IPS-20b (cell line): ENCODE measurements around the gene PIK3R1.

Experiments used
- H3K27ac ChIP-seq: one replicate; pipeline ENCODE4 v1.5.1; 2013; ENCODE audit warnings: low read length
- H3K27me3 ChIP-seq: 2 replicates; pipeline ENCODE4 v1.6.1; 2013; ENCODE audit warnings: mild to moderate bottlenecking, low read length, inconsistent platforms; ENCODE audit not compliant: insufficient read depth
- H3K36me3 ChIP-seq: 2 replicates; pipeline ENCODE4 v1.6.1; 2013; ENCODE audit warnings: low read depth, mild to moderate bottlenecking, inconsistent platforms, low read length, moderate library complexity; ENCODE audit not compliant: insufficient read depth
- H3K4me1 ChIP-seq: 2 replicates; pipeline ENCODE4 v1.6.1; 2013; ENCODE audit warnings: mild to moderate bottlenecking, control low read depth, inconsistent platforms, low read length, moderate library complexity; ENCODE audit not compliant: insufficient read depth
- H3K4me3 ChIP-seq: 2 replicates; pipeline ENCODE4 v1.5.1; 2013; ENCODE audit warnings: mild to moderate bottlenecking, low read length, inconsistent platforms
- H3K9ac ChIP-seq: 2 replicates; pipeline ENCODE4 v1.6.1; 2013; ENCODE audit warnings: low read depth, mild to moderate bottlenecking, inconsistent platforms, low read length, moderate library complexity
- H3K9me3 ChIP-seq: 2 replicates; pipeline ENCODE4 v1.6.1; 2013; ENCODE audit warnings: mild to moderate bottlenecking, low read depth, low read length, inconsistent platforms; ENCODE audit not compliant: insufficient read depth

Gene PIK3R1

DNA sequence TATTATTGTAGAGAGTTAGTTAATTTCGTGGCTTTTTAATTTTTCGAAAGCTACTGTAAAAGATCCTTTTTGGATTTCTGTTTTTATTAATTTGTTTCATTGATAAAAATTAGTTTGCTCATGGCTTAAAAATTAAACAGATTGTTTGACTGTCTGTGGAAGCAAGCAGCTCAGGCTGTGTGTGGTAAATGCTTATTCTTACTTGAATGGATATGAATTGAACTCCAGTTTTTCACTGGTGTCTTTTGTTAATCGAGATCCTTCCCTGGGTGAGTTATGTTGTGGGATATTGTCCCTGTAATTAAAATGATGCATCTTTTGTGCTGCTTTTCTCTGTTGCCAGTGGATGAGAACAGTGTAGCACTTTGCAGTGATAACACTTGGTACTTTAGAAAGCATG lies 75.3 kb downstream of the PIK3R1 start:
- no peak overlapping the region for H3K27ac ChIP-seq
- peaks cover 28% of the 10 kb centered on the region for H3K36me3 ChIP-seq
- no peaks in the 10 kb centered on the region for H3K27me3 ChIP-seq
- H3K4me3 ChIP-seq, result no peak overlapping the region
- H3K9ac ChIP-seq, result no peak overlapping the region
- H3K4me1 ChIP-seq, result peaks cover 34% of the 10 kb centered on the region
- H3K9me3 ChIP-seq, result no peaks in the 10 kb centered on the region

DNA sequence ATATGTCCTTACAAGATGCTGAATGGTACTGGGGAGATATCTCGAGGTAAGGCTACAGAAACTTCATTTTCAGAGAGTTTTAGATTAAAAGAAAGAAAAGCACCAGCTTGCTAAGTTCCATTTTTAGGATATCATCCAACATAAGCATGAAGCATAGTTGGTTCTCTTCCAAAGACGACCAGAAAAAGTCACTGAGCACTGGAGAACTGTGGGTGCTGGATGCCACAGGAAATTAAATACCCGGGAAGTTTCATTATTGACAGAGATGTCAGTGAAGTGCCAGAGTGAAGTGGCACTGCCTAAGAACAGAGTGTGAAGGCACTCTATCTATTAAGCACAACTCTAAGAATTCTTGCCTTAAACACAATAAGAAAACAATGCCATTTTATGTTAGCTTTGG lies 76.8 kb downstream of the PIK3R1 start:
- Histone ChIP-seq H3K4me1 (peaks cover 30% of the 10 kb centered on the region), H3K27ac (no peak overlapping the region), H3K9ac (no peak overlapping the region), H3K27me3 (no peaks in the 10 kb centered on the region), H3K4me3 (no peak overlapping the region), H3K36me3 (peaks cover 41% of the 10 kb centered on the region), H3K9me3 (no peaks in the 10 kb centered on the region)

DNA sequence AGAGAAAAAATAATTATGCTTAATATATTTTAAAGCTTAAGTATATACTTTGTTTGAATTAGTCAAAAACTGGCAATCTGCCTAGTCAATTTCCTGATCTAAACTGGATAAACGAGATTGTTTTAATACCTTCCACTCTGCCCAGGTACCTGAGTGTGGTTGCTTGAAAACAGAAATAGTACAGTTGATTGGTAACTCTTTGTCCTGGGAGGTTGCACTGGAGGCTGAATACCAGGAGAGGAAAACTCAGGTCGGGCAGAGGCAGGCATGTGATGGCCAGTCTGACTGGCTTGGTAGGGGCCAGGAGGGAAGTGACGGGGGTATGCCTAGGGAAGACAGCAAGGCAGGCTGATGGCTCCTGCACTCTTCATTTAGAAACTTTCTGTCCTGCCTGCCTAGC lies 80.2 kb downstream of the PIK3R1 start:
- Histone ChIP-seq H3K9me3 (no peaks in the 10 kb centered on the region), H3K4me1 (peaks cover 6% of the 10 kb centered on the region; the same call in 1 of the 2 replicates), H3K4me3 (no peak overlapping the region), H3K36me3 (peaks cover 48% of the 10 kb centered on the region), H3K27me3 (no peaks in the 10 kb centered on the region), H3K9ac (no peak overlapping the region), H3K27ac (no peak overlapping the region)

DNA sequence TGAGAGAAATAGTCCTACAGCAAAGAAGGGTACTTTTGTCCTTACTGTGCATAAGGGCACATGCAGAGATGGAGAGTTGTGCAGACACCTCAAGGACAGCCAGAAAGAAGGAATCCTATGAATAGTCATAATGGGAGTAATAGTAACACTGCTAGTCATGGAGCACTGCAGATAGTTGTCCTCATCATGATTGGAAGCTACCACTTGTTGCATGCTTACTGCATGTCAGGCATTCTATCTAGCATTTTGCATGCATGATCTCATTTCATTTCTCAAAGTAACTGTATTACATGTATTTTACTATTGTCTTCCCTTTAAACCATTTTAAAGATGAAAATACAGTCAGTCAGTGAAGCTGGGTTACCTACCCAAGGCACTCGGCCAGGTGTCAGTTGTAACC lies 81.3 kb downstream of the PIK3R1 start:
- Histone ChIP-seq H3K4me3 (no peak overlapping the region), H3K4me1 (no peaks in the 10 kb centered on the region; the same call in 1 of the 2 replicates), H3K9ac (no peak overlapping the region), H3K36me3 (peaks cover 48% of the 10 kb centered on the region), H3K27me3 (no peaks in the 10 kb centered on the region), H3K9me3 (no peaks in the 10 kb centered on the region), H3K27ac (no peak overlapping the region)

DNA sequence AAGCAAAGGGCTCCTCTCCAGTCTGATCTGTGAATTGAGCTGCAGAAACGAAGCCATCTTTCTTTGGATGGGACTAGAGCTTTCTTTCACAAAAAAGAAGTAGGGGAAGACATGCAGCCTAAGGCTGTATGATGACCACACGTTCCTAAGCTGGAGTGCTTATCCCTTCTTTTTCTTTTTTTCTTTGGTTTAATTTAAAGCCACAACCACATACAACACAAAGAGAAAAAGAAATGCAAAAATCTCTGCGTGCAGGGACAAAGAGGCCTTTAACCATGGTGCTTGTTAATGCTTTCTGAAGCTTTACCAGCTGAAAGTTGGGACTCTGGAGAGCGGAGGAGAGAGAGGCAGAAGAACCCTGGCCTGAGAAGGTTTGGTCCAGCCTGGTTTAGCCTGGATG lies 82.1 kb downstream of the PIK3R1 start:
- no peaks in the 10 kb centered on the region for H3K9me3 ChIP-seq
- H3K4me1 ChIP-seq, result no peaks in the 10 kb centered on the region
- no peak overlapping the region for H3K9ac ChIP-seq
- no peak overlapping the region for H3K27ac ChIP-seq
- H3K27me3 ChIP-seq, result no peaks in the 10 kb centered on the region
- H3K4me3 ChIP-seq, result no peak overlapping the region
- H3K36me3 ChIP-seq, result peaks cover 48% of the 10 kb centered on the region

DNA sequence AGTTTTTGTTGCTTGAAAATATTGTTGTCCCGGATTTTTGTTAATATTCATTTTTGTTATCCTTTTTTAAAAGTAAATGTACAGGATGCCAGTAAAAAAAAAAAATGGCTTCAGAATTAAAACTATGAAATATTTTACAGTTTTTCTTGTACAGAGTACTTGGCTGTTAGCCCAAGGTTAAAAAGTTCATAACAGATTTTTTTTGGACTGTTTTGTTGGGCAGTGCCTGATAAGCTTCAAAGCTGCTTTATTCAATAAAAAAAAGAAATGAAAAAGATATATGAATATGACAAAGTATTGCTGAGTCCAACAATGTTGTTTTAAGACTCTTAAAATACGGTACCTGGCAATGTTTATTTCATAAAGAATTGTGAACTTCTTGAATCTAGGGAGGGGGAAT lies 82.9 kb downstream of the PIK3R1 start:
- Histone ChIP-seq H3K36me3 (peaks cover 40% of the 10 kb centered on the region), H3K4me1 (no peaks in the 10 kb centered on the region), H3K27ac (no peak overlapping the region), H3K27me3 (no peaks in the 10 kb centered on the region), H3K9me3 (no peaks in the 10 kb centered on the region), H3K9ac (no peak overlapping the region), H3K4me3 (no peak overlapping the region)

DNA sequence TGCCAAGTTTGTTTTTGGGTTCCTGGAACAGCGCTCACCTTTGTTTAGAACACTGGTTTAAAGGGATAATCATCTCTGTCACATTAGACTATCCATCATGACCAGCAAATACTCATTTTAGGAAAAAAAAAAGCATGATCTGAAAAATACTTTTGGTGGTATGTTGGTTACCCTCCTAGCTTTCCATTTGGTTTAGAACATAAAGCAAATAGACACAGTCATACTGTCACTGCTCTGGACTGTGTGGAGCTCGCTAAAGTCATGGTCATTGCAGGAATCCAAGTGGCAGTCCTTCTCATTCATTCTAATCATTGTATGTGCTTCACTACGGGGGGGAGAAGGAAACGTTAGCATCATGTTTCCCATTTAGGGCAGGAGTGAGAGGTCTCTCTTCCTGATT lies 83.5 kb downstream of the PIK3R1 start:
- Histone ChIP-seq H3K36me3 (peaks cover 34% of the 10 kb centered on the region), H3K27ac (no peak overlapping the region)

DNA sequence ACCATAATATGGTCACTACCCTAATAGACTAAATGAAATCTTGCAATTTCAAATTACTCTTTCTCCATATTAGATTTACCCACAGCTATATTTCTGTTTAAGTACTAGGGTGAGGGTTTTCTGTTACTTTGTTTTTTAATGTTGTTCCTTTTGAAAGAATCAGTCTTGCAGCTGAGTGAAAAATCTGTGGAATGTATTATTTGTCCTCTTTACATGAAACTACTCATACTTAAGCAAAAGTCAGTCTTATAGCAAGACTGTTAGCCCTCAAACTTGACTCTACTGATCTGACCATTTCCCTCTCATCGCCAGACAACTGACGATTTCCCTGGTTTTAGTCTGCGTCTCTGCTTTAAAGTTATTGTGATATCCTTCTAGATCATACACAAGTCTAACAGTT lies 84.0 kb downstream of the PIK3R1 start:
- H3K9me3 ChIP-seq, result no peaks in the 10 kb centered on the region
- no peaks in the 10 kb centered on the region for H3K4me1 ChIP-seq
- no peak overlapping the region for H3K4me3 ChIP-seq
- H3K9ac ChIP-seq, result no peak overlapping the region
- peaks cover 29% of the 10 kb centered on the region; the same call in 1 of the 2 replicates for H3K36me3 ChIP-seq
- no peak overlapping the region for H3K27ac ChIP-seq
- H3K27me3 ChIP-seq, result no peaks in the 10 kb centered on the region

More for the DNA sequence above, 83.5 kb downstream of the PIK3R1 start:
- Histone ChIP-seq H3K4me3 (no peak overlapping the region), H3K9me3 (no peaks in the 10 kb centered on the region), H3K4me1 (no peaks in the 10 kb centered on the region), H3K9ac (no peak overlapping the region), H3K27me3 (no peaks in the 10 kb centered on the region)

DNA sequence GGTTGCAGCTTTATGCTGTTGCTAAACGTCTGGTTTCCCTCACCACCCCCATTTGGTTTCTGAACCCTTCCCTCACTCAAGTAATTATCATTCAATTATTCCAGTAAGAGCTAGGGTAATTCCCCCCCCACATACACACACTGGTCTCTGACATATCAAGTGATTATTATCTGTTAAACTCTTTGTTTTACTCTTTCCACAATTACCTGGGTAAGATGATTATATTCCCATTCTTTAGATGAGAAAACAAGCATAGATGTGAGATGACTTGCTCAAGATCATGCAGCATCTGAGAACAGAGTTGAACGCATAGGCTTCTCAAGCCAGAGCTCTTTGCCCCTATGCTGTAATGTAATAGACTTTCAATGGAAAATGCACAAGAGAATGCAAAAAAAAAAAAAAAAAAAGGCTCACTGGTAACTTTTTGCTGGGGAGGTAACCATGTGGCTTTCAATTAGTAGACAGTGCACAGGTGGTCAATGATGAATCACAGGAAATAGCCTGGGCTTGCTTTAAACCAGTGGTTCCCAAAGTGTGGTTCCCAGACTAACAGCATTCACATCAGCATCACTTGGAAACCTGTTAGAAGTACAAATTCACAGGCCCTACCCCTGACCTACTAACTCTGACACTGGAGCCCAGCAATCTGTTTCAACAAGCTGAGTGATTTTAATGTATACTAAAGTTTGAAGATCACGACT lies 87.6 kb downstream of the PIK3R1 start:
- H3K36me3 ChIP-seq, result no peaks in the 10 kb centered on the region
- H3K27me3 ChIP-seq, result no peaks in the 10 kb centered on the region
- no peak overlapping the region for H3K27ac ChIP-seq
- H3K4me3 ChIP-seq, result no peak overlapping the region
- H3K9ac ChIP-seq, result no peak overlapping the region
- no peaks in the 10 kb centered on the region for H3K9me3 ChIP-seq
- H3K4me1 ChIP-seq, result no peaks in the 10 kb centered on the region

DNA sequence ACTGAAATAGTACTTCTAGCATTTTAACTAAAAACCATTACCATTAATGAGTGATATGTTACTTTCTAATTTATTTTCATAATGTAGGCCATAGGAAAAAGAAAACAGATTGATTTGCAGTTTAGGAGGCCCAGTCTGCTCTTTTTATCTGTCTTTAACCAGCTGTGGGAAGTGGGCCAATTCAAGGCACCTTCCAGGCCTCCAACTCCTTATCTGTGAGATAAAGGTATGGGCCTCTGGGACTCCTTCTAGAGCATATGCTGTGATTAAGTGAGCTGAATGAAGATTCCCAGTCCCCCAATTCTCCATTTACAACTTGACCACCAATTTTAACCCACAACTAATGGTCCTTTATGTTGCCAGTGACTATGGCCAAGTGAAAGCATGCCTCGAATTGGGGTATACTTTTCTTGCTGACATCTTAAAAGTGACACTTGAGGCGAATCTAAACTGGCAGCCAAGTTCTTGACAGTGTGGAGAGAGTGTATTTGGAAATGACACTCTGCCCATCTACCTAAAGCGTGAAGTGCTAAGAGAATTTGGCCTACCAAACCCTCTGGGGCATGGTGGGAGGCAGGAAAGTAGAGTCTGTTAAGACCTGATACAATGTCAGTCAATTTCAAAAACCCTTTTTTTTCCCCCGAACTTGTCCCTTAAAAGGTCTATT lies 88.3 kb downstream of the PIK3R1 start:
- H3K36me3 ChIP-seq, result no peaks in the 10 kb centered on the region
- H3K9me3 ChIP-seq, result no peaks in the 10 kb centered on the region
- H3K27ac ChIP-seq, result no peak overlapping the region
- no peaks in the 10 kb centered on the region for H3K27me3 ChIP-seq
- no peak overlapping the region for H3K4me3 ChIP-seq
- no peaks in the 10 kb centered on the region for H3K4me1 ChIP-seq
- no peak overlapping the region for H3K9ac ChIP-seq

DNA sequence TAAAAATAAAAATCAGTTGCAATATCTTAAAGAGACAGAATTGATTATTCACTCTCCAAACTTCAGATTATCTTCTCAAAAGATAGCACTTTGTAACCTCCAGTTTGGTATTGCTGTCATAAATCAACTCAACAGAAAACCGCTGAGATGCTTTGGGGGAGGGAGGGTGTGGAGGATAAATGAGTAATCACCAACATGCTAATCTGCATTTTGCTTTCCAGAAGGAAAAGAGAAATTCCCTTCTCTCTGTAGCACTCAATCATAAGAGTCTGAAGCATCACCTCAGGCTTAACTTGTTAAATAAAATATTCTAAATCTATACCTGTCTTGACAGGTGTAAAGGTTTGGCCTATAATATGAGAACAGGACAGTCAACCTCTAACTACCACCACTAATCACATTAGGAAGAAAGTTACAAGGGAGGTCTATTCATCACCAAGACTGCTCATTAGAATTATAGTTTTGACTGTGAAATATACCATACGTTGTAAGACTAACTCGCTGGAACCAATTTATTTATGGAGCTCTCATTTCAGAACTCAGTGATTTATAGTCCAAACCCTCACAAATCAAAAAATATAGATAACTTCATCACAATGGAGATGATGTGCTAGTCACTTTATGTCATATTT lies 89.0 kb downstream of the PIK3R1 start:
- Histone ChIP-seq H3K9me3 (no peaks in the 10 kb centered on the region), H3K4me1 (no peaks in the 10 kb centered on the region), H3K27ac (no peak overlapping the region), H3K9ac (no peak overlapping the region), H3K36me3 (no peaks in the 10 kb centered on the region), H3K4me3 (no peak overlapping the region), H3K27me3 (no peaks in the 10 kb centered on the region)
